IMR-90 (cell line): ENCODE results near the gene OR6C65. TPM values are rescaled to one million over a fixed set of nuclear protein-coding genes. Genes with fewer than 3 reads are reported as not detected.

ENCODE experiments used
- ATAC-seq: fragments of 200-7000 bp; cut with Tn5 transposase; 2 replicates; pipeline ENCODE4 v1.9.1; 2020; ENCODE audit warnings: low read depth, mild to moderate bottlenecking, moderate library complexity
- BruUV-seq: library from RNA; stranded (reverse); fragments of 400-500 nt; replicated peaks from 2 replicates; lab custom pipeline; 2021; lab: Mats Ljungman, UMichigan
- CTCF ChIA-PET: fragments of 300-600 bp; formaldehyde crosslinking; extraction: SDS; loops from one replicate; lab custom pipeline; 2021; ENCODE audit warnings: antibody characterized with exemption; lab: Yijun Ruan, JAX
- POLR2A ChIA-PET: fragments of 300-600 bp; sonication (Branson Sonifier 250); formaldehyde crosslinking; loops from one replicate; lab custom pipeline; 2022; ENCODE audit warnings: antibody characterized with exemption; ENCODE audit not compliant: unreplicated experiment; lab: Charles Lee
- DNase-seq: peaks from one replicate; pipeline ENCODE4 v3.0.0; 2013
- H2AFZ ChIP-seq: replicated peaks from 2 replicates; pipeline ENCODE3; 2013; ENCODE audit warnings: low read length, mild to moderate bottlenecking; ENCODE audit not compliant: poor library complexity
- H2AK5ac ChIP-seq: 2 replicates; pipeline ENCODE4 v1.6.1; 2013; ENCODE audit warnings: low read depth, low read length, inconsistent platforms
- H2AK9ac ChIP-seq: replicated peaks from 2 replicates; pipeline ENCODE3; 2013; ENCODE audit warnings: mild to moderate bottlenecking, low read depth, low read length, moderate library complexity; ENCODE audit not compliant: poor library complexity
- H2BK120ac ChIP-seq: 2 replicates; pipeline ENCODE4 v1.6.1; 2013; ENCODE audit warnings: low read depth, low read length, inconsistent platforms
- H2BK15ac ChIP-seq: 3 replicates; pipeline ENCODE4 v1.6.1; 2013; ENCODE audit warnings: low read depth, low read length, inconsistent platforms
- H2BK20ac ChIP-seq: 2 replicates; pipeline ENCODE4 v1.6.1; 2013; ENCODE audit warnings: low read depth, mild to moderate bottlenecking, inconsistent platforms, low read length, moderate library complexity
- H2BK5ac ChIP-seq: 2 replicates; pipeline ENCODE4 v1.6.1; 2013; ENCODE audit warnings: mild to moderate bottlenecking, low read depth, low read length, inconsistent platforms; ENCODE audit not compliant: poor library complexity, severe bottlenecking
- H3K14ac ChIP-seq: replicated peaks from 2 replicates; pipeline ENCODE4 v1.6.1; 2013; ENCODE audit warnings: low read depth, low read length, inconsistent platforms
- H3K18ac ChIP-seq: 2 replicates; pipeline ENCODE4 v1.6.1; 2013; ENCODE audit warnings: low read depth, low read length, control low read depth
- H3K23ac ChIP-seq: 2 replicates; pipeline ENCODE4 v1.6.1; 2013; ENCODE audit warnings: low read depth, low read length, inconsistent platforms
- H3K27ac ChIP-seq: 2 replicates; pipeline ENCODE4 v1.5.1; 2013; ENCODE audit warnings: mild to moderate bottlenecking, control low read depth, low read length; ENCODE audit not compliant: insufficient read depth
- H3K27me3 ChIP-seq: 2 replicates; pipeline ENCODE4 v1.6.1; 2013; ENCODE audit warnings: low read length; ENCODE audit not compliant: control insufficient read depth, insufficient read depth
- H3K36me3 ChIP-seq: 2 replicates; pipeline ENCODE4 v1.6.1; 2013; ENCODE audit warnings: low read length, mixed read lengths; ENCODE audit not compliant: control insufficient read depth, insufficient read depth
- H3K4ac ChIP-seq: 2 replicates; pipeline ENCODE4 v1.6.1; 2013; ENCODE audit warnings: low read depth, low read length, inconsistent platforms
- H3K4me1 ChIP-seq: 2 replicates; pipeline ENCODE4 v1.6.1; 2013; ENCODE audit warnings: low read length, mixed read lengths; ENCODE audit not compliant: control insufficient read depth, insufficient read depth
- H3K4me2 ChIP-seq: 2 replicates; pipeline ENCODE4 v1.6.1; 2013; ENCODE audit warnings: low read depth, mild to moderate bottlenecking, control low read depth, low read length, moderate library complexity
- H3K4me3 ChIP-seq: 2 replicates; pipeline ENCODE4 v1.5.1; 2013; ENCODE audit warnings: low read depth, mild to moderate bottlenecking, control low read depth, low read length, moderate library complexity; ENCODE audit not compliant: insufficient read depth
- H3K56ac ChIP-seq: 2 replicates; pipeline ENCODE4 v1.6.1; 2013; ENCODE audit warnings: low read length, inconsistent platforms; ENCODE audit not compliant: insufficient read depth; ENCODE audit errors: extremely low read depth
- H3K79me1 ChIP-seq, 2 experiments: 2 replicates each; pipeline ENCODE4 v1.6.1; 2013; ENCODE audit warnings: low read length in 2 of 2, inconsistent platforms in 1 of 2, low read depth in 1 of 2
- H3K9ac ChIP-seq: 2 replicates; pipeline ENCODE4 v1.6.1; 2013; ENCODE audit warnings: low read depth, low read length, control low read depth
- H3K9me1 ChIP-seq: 2 replicates; pipeline ENCODE4 v1.6.1; 2013; ENCODE audit warnings: low read length, inconsistent platforms; ENCODE audit not compliant: insufficient read depth
- H3K9me3 ChIP-seq: 2 replicates; pipeline ENCODE4 v1.6.1; 2013; ENCODE audit warnings: low read length; ENCODE audit not compliant: control insufficient read depth, insufficient read depth
- H4K20me1 ChIP-seq: 2 replicates; pipeline ENCODE4 v1.6.1; 2013; ENCODE audit warnings: low read length, inconsistent platforms; ENCODE audit not compliant: insufficient read depth
- H4K5ac ChIP-seq: 2 replicates; pipeline ENCODE4 v1.6.1; 2013; ENCODE audit warnings: mild to moderate bottlenecking, low read depth, low read length, control low read depth
- H4K8ac ChIP-seq, 2 experiments: 2 replicates each; pipeline ENCODE4 v1.6.1; 2013; ENCODE audit warnings: low read depth in 2 of 2, low read length in 2 of 2, control low read depth in 1 of 2, inconsistent platforms in 1 of 2
- H4K91ac ChIP-seq: 2 replicates; pipeline ENCODE4 v1.6.1; 2013; ENCODE audit warnings: low read depth, low read length, inconsistent platforms; ENCODE audit not compliant: insufficient read depth
- CHD1 ChIP-seq: IDR thresholded peaks from 2 replicates; pipeline ENCODE4 v1.6.1; 2012; ENCODE audit warnings: low read depth, low read length, improper control_type of control experiment
- CTCF ChIP-seq: conservative IDR thresholded peaks from 2 replicates; pipeline ENCODE4 v1.5.1; 2012; ENCODE audit warnings: mild to moderate bottlenecking, low read depth, low read length, improper control_type of control experiment
- ELK1 ChIP-seq: fragments of 150-350 bp; IDR thresholded peaks from 2 replicates; pipeline ENCODE4 v1.6.1; 2016; ENCODE audit warnings: low read depth, mild to moderate bottlenecking, low read length, moderate library complexity, borderline replicate concordance
- MAFK ChIP-seq: IDR thresholded peaks from 2 replicates; pipeline ENCODE4 v1.6.1; 2012; ENCODE audit warnings: low read depth, low read length, improper control_type of control experiment
- POLR2A ChIP-seq: IDR thresholded peaks from 2 replicates; pipeline ENCODE4 v1.6.1; 2012; ENCODE audit warnings: mild to moderate bottlenecking, low read depth, low read length
- WGBS, 2 experiments: methylation state at CpG; one replicate each; pipeline versions ENCODE4 v1.1.5 to v1.1.7; 2013; ENCODE audit warnings: missing lambda C conversion rate in 2 of 2; ENCODE audit not compliant: insufficient read length in 1 of 2; ENCODE audit errors: extremely low coverage in 2 of 2; 5-methylcytosine and 5-hydroxymethylcytosine counted together
- dilution Hi-C: fragments of 300-500 bp; cut with HindIII; formaldehyde crosslinking; loops from one replicate; pipeline ENCODE4 v1.14.3; 2018; ENCODE audit warnings: low sequenced_read_pairs; ENCODE audit not compliant: unreplicated experiment
- in situ Hi-C: fragments of 300-500 bp; cut with MboI; formaldehyde crosslinking; loops from 3 replicates; pipeline ENCODE4 v1.14.3; 2019; ENCODE audit warnings: low sequenced_read_pairs, inconsistent platforms, mixed read lengths
- intact Hi-C: fragments of 100-400 bp; cut with micrococcal nuclease; formaldehyde crosslinking; loops from 2 replicates; pipeline ENCODE4 v1.10.0; 2022
- polyA plus RNA-seq, 3 experiments: library from polyadenylated mRNA; depleted of rRNA; stranded (reverse); fragments of >200 nt; gene quantifications; 2 replicates each; pipeline ENCODE4 v1.2.3, GENCODE V29; 2012; ENCODE audit warnings: low replicate concordance in 1 of 3
- total RNA-seq: library from RNA; depleted of rRNA; stranded (reverse); fragments of >200 nt; gene quantifications from 2 replicates; pipeline ENCODE4 v1.2.3, GENCODE V29; 2012

OR6C65 gene
- total and polyA plus RNA-seq, 2 of the 4 experiments (the other 2 are of a cell fraction), result not detected

- Histone ChIP-seq H3K4me3 (no peak overlapping the region), H3K27ac (no peak overlapping the region), H3K9ac (no peak overlapping the region), H3K27me3 (no peaks in the 10 kb centered on the region), H4K20me1 (no peaks in the 10 kb centered on the region), H3K4me2 (no peak overlapping the region), H3K36me3 (no peaks in the 10 kb centered on the region), H3K56ac (no peak overlapping the region), H4K91ac (no peak overlapping the region), H2BK15ac (no peak overlapping the region), H3K18ac (no peak overlapping the region), H2BK20ac (no peak overlapping the region), H3K9me1 (no peaks in the 10 kb centered on the region), H2AFZ (no peak overlapping the region), H3K9me3 (no peaks in the 10 kb centered on the region), H2BK120ac (no peak overlapping the region), H3K79me1 (no peaks in the 10 kb centered on the region), H3K4me1 (no peaks in the 10 kb centered on the region), H3K14ac (no peak overlapping the region), H2BK5ac (no peak overlapping the region), H4K5ac (no peak overlapping the region), H2AK9ac (no peak overlapping the region), H3K23ac (no peak overlapping the region), H3K4ac (no peak overlapping the region), H4K8ac (no peak overlapping the region), H2AK5ac (no peak overlapping the region)
- dilution Hi-C loops (no loop called here), in situ Hi-C loops (no loop called here), intact Hi-C loops (no loop called here)
- ChIA-PET CTCF (no interaction called here), POLR2A (no interaction called here)
- TF ChIP-seq CHD1 (no peak), CTCF (no peak), ELK1 (no peak), MAFK (no peak), POLR2A (no peak)
- ATAC-seq (no peak), DNase-seq (no peak)
- no TSS peak for BruUV-seq
- WGBS, 2 experiments, result no CpG with 5 or more reads among the region's 1 CpG
Observed at GRCh38 chr12:55416961-55417360, 16.6 kb downstream of the OR6C65 start.
